GM18519 (cell line): ENCODE results near the gene KIF7.
"Not testable (repeated sequence)": the region's sequence is repeated elsewhere in the genome, so short reads cannot be mapped to it uniquely, and the experiment has no call there.

Experiments used
- ATAC-seq: cut with Tn5 transposase; IDR thresholded peaks from one replicate; pipeline ENCODE4 v1.9.1; 2021; ENCODE audit warnings: mild to moderate bottlenecking, moderate library complexity; ENCODE audit not compliant: unreplicated experiment, low FRiP score

The KIF7 gene

DNA sequence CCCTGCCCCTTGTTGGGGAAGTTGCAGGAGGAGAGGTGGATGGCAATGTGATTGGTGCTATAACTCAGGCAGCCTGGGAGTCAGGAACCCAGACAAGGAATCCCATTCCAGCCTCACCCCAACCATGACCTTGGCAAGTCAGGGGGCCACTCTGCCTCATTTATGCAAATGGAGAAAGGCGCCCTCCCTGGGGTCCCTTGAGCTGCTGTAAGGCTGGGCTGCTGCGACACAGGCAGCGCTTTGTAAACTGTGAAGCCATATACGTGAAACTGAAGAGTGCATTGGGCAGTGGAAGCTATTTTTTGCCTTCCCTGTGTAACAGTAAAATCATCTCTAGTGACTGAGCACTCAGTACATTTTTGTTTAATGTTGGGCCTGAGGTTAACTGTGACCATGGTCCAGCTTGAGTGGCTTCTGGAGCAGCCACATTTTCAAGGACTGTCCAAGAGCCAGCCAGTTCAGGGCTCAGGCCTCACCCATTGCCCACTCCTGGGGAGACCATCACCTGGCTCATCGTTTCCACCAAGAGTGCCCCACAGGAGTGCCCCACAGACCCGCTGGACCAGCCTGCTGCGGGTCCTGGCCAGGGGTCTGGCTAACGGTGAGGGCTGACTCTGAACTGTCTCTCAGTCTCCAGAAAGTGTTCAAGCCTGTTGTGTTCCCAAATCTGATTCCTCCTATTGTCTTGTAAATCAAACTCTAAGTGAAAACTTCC lies 27.9 kb downstream of the KIF7 start:
- ATAC-seq: no peak

DNA sequence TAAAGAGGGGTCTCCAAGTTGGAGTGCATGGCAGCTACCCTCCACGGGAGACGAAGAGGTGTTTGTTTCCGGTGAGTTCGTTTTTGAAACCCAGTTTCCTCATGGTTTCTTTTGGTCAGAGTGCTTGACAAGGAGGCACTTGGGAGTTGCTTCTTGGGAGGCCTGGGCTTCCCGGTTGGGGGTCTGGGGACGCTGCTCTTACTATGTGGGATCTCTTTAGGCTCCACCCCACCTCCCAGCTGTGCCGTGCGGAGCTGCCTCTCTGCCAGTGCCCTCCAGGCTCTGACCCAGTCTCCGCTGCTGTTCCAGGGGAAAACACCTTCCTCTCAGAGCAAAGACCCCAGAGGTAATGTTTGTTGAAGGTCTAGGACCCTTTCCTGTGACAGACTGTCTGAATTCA lies 29.6 kb downstream of the KIF7 start:
- ATAC-seq: no peak

- no peak for ATAC-seq
Observed at GRCh38 chr15:89623165-89623564, 32.1 kb downstream of the KIF7 start.

- ATAC-seq: no peak
Observed at GRCh38 chr15:89621547-89621946, 33.7 kb downstream of the KIF7 start.

DNA sequence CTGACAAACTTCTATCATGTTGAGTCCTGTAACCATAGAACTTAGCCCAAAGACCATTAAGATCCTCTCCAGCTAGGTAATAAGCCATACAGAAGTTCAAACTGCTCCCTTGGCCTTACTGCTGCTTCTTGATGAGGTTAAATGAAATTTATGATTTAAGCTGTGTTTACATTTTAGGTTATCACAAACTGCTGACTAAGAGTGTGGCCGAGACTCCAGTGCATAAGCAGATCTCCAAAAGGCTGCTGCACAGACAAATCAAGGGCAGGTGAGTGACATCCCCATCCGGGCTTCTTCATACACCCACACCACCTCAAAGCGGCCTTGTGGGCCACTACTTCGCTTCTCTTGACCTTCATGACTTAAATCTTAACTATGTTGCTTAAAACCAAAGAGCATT lies 39.0 kb downstream of the KIF7 start:
- no peak for ATAC-seq

- no peak for ATAC-seq
Observed at GRCh38 chr15:89615135-89615534, 40.1 kb downstream of the KIF7 start.

GRCh38 chr15:89614164-89614563 lies 41.1 kb downstream of the KIF7 start:
- ATAC-seq: no peak

- ATAC-seq: no peak
Observed at GRCh38 chr15:89613031-89613430, 42.2 kb downstream of the KIF7 start.

- no peak for ATAC-seq
Observed at GRCh38 chr15:89611317-89611716, 44.0 kb downstream of the KIF7 start.

- no peak for ATAC-seq
Observed at GRCh38 chr15:89599021-89599420, 56.2 kb downstream of the KIF7 start.

DNA sequence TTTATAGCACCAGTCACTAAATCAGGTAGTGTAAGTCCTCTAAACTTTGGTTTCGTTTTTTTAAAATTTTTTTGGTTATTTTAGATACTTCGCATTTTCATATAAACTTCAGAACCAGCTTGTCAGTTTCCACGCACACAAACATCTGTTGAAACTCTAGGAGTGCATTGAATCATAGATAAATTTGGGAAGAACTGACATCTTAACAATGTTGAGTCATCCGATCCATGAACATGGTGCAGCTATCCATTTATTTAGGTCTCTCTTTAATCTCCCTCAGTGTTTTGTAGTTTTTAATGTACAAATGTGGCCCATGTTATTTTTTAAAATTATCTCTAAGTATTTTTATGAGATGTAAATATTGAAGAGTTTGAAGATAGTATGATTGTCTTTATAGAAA lies 62.2 kb downstream of the KIF7 start:
- no peak for ATAC-seq

DNA sequence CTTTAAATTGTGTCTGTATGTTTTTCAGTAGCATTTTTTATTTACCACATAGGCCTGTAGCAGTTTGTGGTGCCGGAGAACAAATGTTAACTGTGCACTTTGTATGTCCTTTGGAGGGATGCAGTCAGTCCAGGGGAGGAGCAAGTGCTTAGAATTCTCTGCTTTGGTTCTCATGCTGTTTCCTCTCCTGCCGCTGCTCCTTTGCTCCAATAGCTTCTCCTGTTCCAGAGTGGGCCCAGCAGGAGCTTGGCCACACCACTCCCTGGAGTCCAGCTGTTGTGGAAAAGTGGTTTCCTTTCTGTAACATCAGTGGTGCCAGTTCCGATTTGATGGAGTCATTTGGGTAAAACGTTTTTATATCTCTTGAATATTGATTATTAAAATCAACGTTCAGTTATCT lies 63.4 kb downstream of the KIF7 start:
- no peak for ATAC-seq

GRCh38 chr15:89587955-89588354 lies 67.3 kb downstream of the KIF7 start:
- no peak for ATAC-seq

DNA sequence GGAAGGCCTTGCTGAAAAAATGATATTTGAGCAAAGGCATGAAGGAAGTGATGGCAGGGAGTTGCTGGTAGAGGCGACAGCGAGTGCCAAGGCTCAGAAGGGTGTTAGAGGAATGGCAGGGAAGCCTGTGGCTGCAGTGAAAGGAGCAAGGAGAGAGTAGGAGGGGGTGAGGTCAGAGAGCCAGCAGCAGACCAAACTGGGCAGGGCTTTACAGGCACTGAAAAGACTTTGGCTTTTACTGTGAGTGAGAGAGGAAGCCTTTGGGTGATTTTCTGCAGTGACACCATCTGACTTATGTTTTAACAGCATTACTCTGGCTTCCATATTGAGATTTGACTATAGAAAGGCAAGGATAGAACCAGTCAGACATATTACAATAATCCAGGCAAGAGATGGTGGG lies 68.6 kb downstream of the KIF7 start:
- ATAC-seq: no peak

DNA sequence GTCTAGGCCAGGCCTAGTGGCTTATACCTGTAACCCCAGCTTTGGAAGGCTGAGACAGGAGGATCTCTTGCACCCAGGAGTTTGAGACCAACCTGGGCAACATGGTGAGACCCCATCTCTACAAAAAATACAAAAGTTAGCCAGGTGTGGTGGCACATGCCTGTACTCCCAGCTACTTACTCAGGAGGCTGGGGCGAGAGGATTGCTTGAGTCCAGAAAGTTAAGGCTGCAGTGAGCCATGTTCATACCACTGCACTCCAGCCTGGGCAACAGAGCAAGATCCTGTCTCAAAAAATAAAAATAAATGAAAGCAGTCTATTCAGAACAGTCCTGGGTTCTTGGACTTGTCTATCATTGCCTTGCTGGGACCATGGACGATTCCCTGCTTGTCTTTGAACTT lies 74.5 kb downstream of the KIF7 start:
- not testable (repeated sequence) for ATAC-seq

DNA sequence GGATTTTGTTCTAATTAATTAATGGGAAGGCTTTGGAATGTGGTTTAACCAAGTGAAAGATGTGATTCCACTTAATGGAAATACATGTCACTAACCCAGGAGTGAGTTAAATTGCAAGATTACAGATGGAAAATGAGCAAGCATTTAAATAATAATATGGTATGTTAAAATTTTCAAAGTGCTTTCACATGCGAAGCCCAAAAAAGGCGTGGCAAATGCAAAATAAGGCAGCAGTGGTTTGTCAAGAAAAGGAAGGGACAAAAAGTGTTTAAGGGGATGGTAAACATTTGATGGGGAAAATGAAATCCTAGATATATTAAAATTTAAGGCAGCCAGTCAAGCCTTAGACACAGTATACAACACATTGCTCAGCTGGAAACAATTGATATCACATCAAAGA lies 77.1 kb downstream of the KIF7 start:
- ATAC-seq: no peak
